Measurements from ENCODE around the gene RPRD1A. TPM values are rescaled to one million over a fixed set of nuclear protein-coding genes. Genes with fewer than 3 reads are reported as not detected.
"Not testable (repeated sequence)": the region's sequence is repeated elsewhere in the genome, so short reads cannot be mapped to it uniquely, and the experiment has no call there.

RPRD1A gene, protein sequence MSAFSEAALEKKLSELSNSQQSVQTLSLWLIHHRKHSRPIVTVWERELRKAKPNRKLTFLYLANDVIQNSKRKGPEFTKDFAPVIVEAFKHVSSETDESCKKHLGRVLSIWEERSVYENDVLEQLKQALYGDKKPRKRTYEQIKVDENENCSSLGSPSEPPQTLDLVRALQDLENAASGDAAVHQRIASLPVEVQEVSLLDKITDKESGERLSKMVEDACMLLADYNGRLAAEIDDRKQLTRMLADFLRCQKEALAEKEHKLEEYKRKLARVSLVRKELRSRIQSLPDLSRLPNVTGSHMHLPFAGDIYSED
- 58.2 and 58.6 TPM in 2 replicates for total RNA-seq

DNA sequence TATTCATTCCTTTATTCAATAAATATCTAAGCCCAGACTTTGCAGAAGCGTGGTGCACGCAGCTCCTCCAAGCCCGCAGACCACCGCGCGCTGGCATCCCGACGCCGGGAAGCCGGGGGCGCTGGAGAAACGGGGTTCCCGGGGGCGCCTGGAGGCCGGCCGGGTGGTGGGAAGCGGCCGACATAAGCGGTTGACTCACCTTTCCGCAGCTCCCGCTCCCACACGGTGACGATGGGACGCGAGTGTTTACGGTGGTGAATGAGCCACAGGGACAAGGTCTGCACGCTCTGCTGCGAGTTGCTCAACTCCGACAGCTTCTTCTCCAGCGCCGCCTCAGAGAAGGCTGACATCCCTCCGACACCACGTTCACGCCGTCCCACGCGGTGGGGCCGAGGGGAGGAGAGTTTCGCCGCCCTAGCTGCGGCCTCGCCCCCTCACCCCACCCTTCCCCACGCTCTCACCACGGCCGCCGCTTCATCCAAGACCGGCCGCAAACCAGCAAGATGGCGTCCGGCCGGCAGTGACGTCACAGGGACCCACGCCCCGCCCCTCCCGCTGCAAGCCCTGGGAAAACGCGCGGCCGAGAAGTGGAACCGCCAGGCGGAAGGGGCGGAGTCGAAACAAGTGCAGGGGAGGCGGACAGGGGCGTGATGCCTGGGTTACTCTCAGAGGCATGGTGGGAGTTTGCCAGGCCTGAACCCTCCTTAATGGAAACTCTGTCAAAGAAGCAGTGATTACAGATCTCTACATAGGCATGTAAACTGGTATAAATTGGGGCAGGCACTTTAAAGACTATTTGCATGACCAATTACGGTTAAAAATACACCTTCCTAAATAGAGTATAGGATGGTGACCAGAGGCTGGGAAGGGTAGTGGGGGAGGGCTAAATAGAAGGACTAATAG lies at the start of gene RPRD1A:
Gene RPRD1A (minus strand): TSS at position 505 of the 903 bp plus-strand sequence. CDS start 155 bp downstream, at position 350.
- DNase-seq (ENCODE audit: low read depth), result peak; percentile 83

DNA sequence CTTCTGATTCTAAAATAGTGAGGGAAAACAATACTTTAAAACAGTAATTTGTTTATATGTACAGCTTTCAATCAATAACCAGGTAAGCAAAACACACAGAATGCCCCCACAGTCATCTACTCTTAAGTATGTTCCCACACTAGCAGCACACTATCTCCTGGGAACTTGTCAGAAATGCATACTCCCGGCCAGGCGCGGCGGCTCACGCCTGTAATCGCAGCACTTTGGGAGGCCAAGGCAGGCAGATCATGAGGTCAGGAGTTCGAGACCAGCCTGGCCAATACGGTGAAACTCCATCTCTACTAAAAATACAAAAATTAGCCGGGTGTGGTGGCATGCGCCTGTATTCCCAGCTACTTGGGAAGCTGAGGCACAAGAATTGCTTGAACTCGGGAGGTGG lies 49.4 kb upstream of the RPRD1A start:
- DNase-seq (ENCODE audit: low read depth), result not testable (repeated sequence)

DNA sequence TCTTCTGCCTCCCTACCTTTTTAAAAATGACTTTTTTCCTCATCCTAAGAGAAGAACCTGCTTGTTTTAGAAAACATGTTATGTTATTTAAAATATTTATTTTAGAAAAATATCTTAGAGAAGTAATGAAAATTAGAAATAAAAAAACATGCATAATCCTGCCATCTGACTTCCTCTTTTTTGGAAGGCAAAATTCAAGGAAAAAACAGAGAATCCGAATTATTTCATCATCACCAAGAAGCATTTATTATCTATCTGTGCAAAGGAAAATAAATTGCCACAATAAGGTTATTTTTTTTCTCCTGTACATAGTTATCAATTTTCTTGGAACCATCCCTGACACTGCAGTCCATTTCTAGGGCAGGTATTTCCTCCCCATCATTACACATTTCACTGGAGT lies 47.4 kb upstream of the RPRD1A start:
- DNase-seq (ENCODE audit: low read depth), result no peak

- no peak for DNase-seq (ENCODE audit: low read depth)
Observed at GRCh38 chr18:36114251-36114650, 46.9 kb upstream of the RPRD1A start.

- no peak for DNase-seq (ENCODE audit: low read depth)
Observed at GRCh38 chr18:36112302-36112701, 44.9 kb upstream of the RPRD1A start.

GRCh38 chr18:36109737-36110136 lies 42.4 kb upstream of the RPRD1A start:
- DNase-seq (ENCODE audit: low read depth), result no peak

GRCh38 chr18:36108601-36109000 lies 41.2 kb upstream of the RPRD1A start:
- no peak for DNase-seq (ENCODE audit: low read depth)

GRCh38 chr18:36108196-36108595 lies 40.8 kb upstream of the RPRD1A start:
- DNase-seq (ENCODE audit: low read depth), result no peak

DNA sequence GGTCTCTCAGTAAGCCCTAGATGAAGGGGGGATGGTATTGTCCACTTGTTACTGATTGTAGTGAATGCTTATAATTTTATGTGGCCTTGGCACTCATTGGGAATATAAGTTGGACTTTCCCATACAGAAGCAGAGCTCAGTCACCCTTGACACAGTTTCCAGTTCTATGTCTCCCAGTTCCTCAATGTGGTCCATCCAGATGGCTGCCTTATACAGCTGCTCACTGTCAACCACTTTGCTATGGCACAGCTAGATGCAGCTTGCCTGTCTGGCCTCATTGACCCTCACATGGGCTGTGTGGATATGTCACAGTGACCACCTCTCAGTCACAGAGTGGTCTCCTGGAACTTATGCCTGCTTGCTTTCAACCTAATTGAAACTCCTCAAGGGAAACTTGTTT lies 40.1 kb upstream of the RPRD1A start:
- no peak for DNase-seq (ENCODE audit: low read depth)

- no peak for DNase-seq (ENCODE audit: low read depth)
Observed at GRCh38 chr18:36104749-36105148, 37.4 kb upstream of the RPRD1A start.

DNA sequence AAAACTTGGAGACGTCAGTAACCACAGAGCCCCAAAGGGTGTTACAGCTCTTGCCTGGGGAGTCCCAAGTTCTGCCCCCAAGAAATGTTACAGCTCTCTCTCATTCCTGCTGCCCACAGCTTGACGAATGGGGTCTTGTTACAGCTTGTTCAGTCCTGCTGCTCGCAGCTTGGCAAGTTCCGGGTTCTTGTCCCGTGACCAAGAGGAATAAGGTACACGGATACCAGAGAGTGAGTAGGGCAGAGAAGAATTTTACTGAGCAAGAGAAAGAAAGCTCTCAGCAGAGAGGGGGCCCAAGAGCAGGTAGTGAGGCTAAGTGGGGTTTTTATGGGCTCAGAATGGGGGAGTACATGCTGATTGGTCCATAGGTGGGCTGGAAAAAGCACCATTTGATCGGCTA lies 34.6 kb upstream of the RPRD1A start:
- no peak for DNase-seq (ENCODE audit: low read depth)

GRCh38 chr18:36099311-36099710 lies 32.0 kb upstream of the RPRD1A start:
- DNase-seq (ENCODE audit: low read depth), result no peak

- no peak for DNase-seq (ENCODE audit: low read depth)
Observed at GRCh38 chr18:36096955-36097354, 29.6 kb upstream of the RPRD1A start.

DNA sequence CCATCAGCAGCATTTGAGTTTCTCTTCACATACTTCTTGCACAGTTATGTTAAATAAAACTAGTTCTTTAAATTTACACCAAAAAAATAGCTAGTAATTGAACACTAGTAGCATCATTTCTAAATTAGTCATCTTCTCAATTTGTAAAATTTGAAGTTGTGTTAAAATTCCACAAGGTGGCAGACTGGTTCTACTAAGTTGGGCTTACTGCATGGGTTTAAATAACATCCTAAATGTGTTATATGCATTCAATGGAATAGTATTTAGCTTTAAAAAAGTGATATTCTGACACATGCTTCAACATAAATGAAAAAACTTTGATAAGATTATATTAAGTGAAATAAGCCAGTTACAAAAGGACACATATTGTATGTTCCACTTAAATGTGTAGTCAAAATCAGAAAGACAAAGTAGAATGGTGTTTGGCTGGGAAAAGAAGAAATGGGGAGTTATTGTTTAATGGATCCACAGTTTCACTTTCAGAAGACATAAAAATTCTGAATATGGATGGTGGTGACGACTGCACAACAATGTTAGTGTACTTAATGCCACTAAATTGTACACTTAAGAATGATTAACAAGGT lies 28.7 kb upstream of the RPRD1A start:
- DNase-seq (ENCODE audit: low read depth), result peak; percentile 80

DNA sequence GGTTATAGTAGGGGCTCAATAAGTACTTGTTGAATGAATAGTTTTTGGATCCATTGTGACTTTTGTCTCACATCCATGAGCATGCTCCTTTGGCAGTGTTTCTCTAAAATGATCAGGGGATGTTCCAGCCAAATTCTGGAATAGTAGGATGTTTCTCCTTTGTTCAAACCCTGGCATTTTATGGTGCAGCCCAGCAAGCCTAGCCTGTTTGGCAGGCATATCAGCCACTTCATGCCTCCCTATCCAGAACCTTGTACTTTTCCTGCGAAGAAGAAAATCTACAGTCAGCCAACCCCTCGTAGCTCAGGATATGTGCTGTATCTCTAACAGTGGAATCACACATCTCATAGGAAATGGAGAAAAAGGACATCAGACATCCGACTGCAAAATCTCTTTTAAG lies 27.1 kb upstream of the RPRD1A start:
- DNase-seq (ENCODE audit: low read depth), result no peak

DNA sequence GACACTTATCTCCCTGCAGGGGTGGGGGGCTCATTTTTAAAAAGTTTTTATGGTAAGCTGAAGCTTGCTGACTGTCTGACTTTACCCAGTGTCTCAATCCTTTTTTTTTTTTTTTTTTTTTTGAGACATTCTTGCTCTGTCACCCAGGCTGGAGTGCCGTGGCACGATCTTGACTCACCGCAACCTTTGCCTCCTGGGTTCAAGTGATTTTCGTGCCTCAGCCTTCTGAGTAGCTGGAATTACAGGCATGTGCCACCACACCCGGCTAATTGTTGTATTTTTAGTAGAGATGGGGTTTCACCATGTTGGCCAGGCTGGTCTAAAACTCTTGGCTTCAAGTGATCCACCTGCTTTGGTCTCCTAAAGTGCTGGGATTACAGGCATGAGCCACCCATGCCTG lies 24.8 kb upstream of the RPRD1A start:
- peak; percentile 55 for DNase-seq (ENCODE audit: low read depth)

DNA sequence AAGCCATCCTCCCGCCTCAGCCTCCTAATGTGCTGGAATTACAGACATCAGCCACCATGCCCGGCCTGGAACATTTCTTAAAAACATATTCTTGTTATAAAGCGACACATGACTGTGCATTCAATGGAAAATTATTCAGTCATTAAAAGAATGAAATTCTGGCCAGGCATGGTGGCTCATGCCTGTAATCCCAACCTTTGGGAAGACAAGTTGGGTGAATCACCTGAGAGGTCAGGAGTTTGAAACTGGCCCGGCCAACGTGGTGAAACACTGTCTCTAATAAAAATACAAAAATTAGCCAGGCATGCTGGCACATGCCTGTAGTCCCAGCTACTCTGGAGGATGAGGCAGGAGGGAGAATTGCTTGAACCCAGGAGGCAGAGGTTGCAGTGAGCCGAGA lies 21.6 kb upstream of the RPRD1A start:
- peak; percentile 16 for DNase-seq (ENCODE audit: low read depth)

- DNase-seq (ENCODE audit: low read depth), result no peak
Observed at GRCh38 chr18:36088256-36088655, 20.9 kb upstream of the RPRD1A start.

DNA sequence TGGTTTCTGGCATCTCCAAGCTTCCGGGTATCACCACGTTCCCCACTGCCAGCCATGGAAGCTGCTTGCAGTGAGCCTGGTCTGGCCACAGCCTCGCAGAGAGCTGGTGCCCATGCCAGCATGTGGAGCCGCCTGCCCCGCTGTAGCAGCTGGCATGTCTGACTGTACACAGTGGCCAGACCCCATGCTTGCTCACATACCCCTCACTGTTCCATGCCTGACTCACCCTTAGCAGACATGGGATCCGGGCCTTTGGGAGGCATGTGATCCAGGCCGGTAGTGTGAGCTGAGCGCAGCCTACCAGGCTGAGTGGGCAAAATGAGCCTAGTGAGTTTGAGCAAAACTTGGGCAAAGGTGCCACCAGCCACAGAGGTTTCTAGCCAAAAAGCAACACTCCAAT lies 18.8 kb upstream of the RPRD1A start:
- DNase-seq (ENCODE audit: low read depth), result peak; percentile 31

DNA sequence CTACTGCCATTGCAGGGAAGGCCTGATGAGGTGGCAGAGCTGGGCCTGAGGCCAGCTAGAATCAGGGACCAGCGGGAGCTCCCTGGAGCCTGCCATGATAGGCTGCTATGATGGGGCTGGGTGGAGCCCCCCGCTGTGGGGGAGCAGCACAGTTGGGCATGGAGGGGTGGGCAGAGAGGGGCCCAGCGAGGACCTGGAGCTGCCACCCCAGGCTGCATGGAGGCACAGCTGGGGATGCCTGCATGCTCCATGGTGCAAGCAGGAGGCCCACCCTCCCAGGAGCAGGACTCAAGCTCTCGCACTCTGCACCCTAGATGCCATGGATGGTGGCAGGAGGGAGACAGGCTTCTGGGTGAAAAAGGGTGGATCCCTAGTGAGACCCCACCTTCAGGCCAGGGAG lies 17.8 kb upstream of the RPRD1A start:
- DNase-seq (ENCODE audit: low read depth), result no peak

- no peak for DNase-seq (ENCODE audit: low read depth)
Observed at GRCh38 chr18:36083729-36084128, 16.4 kb upstream of the RPRD1A start.

GRCh38 chr18:36081118-36081517 lies 13.8 kb upstream of the RPRD1A start:
- DNase-seq (ENCODE audit: low read depth), result not testable (repeated sequence)

All from renal cortical epithelial cell (primary cell).